IMR-90 (cell line): ENCODE measurements around the gene RUNDC3A. TPM values are rescaled to one million over a fixed set of nuclear protein-coding genes. Genes with fewer than 3 reads are reported as not detected.

Experiments used
- FOS ChIP-seq: fragments of 150-350 bp; IDR thresholded peaks from 2 replicates; pipeline ENCODE4 v1.6.1; 2016; ENCODE audit warnings: low read depth, low read length
- POLR2A ChIP-seq: IDR thresholded peaks from 2 replicates; pipeline ENCODE4 v1.6.1; 2012; ENCODE audit warnings: mild to moderate bottlenecking, low read depth, low read length
- RFX5 ChIP-seq: IDR thresholded peaks from 2 replicates; pipeline ENCODE4 v1.8.0; 2012; ENCODE audit warnings: low read depth, mild to moderate bottlenecking, low read length, moderate library complexity
- polyA plus RNA-seq, 3 experiments: library from polyadenylated mRNA; depleted of rRNA; stranded (reverse); fragments of >200 nt; gene quantifications; 2 replicates each; pipeline ENCODE4 v1.2.3, GENCODE V29; 2012; ENCODE audit warnings: low replicate concordance in 1 of 3
- total RNA-seq: library from RNA; depleted of rRNA; stranded (reverse); fragments of >200 nt; gene quantifications from 2 replicates; pipeline ENCODE4 v1.2.3, GENCODE V29; 2012
- TF ChIP-seq, protein P1 (sequence below): conservative IDR thresholded peaks from 2 replicates; pipeline ENCODE4 v1.5.1; 2012; ENCODE audit warnings: mild to moderate bottlenecking, low read depth, low read length, improper control_type of control experiment

RUNDC3A gene
- total and polyA plus RNA-seq, 2 of the 4 experiments (the other 2 are of a cell fraction): under 0.01 to 0.34 TPM

DNA sequence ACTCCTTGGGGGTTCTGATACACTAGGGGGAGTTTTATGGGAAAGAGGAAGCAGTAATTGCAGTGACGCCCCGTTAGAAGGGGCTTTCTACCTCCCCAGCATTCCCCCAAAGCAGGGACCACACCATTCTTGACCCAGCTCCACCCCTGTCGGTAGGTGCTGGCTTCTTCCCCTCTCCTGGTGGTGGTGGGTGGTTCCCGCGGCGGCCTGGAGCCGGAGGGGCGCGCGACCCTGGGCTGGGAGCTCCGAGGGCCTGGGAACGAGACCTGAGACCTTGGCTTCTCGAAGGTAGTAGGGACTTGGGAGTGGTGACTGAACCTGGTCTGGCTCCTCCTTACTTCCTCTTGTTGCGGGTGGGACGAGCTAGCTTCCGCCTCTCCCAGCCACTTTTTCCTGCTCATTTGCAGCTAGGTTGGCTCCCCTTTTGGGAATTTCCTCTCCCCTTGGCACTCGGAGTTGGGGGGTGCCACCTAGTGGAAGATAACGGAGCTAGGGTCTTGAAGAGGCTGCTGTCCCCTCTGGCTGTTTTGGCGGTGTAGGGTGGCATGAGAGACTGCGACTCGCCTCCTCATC, 37.1 kb downstream of the RUNDC3A start (continued):
- TF ChIP-seq FOS (no peak), POLR2A (no peak), RFX5 (no peak)
- TF ChIP-seq, protein P1, sequence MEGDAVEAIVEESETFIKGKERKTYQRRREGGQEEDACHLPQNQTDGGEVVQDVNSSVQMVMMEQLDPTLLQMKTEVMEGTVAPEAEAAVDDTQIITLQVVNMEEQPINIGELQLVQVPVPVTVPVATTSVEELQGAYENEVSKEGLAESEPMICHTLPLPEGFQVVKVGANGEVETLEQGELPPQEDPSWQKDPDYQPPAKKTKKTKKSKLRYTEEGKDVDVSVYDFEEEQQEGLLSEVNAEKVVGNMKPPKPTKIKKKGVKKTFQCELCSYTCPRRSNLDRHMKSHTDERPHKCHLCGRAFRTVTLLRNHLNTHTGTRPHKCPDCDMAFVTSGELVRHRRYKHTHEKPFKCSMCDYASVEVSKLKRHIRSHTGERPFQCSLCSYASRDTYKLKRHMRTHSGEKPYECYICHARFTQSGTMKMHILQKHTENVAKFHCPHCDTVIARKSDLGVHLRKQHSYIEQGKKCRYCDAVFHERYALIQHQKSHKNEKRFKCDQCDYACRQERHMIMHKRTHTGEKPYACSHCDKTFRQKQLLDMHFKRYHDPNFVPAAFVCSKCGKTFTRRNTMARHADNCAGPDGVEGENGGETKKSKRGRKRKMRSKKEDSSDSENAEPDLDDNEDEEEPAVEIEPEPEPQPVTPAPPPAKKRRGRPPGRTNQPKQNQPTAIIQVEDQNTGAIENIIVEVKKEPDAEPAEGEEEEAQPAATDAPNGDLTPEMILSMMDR: peak; percentile 55
